Adrenal gland (tissue), 12 donors: ENCODE measurements around the gene WDR91. TPM values are rescaled to one million over a fixed set of nuclear protein-coding genes. Genes with fewer than 3 reads are reported as not detected.

Source experiments
- DNase-seq, 7 donors: peaks; one replicate each; pipeline ENCODE4 v3.0.0-alpha.2; 2019 to 2020
- H3K27ac ChIP-seq, 5 donors: fragments of 200-600 bp; sonication (generic) in 4 of 5; 1 replicate in 3 of 5; 2 replicates in 2 of 5; pipeline versions ENCODE4 v1.5.1 to v1.8.0; 2016 to 2020; ENCODE audit warnings: mild to moderate bottlenecking in 1 of 5
- H3K27me3 ChIP-seq: fragments of 200-600 bp; 2 replicates; pipeline ENCODE4 v1.8.0; 2021
- H3K36me3 ChIP-seq, 2 donors: fragments of 200-600 bp; replicated peaks in 1 of 2; 1 replicate in 1 of 2; 2 replicates in 1 of 2; pipeline versions ENCODE4 v1.5.1 to v1.8.0; 2018 to 2022
- H3K4me1 ChIP-seq, 2 donors: fragments of 200-600 bp; replicated peaks in 1 of 2; 1 replicate in 1 of 2; 2 replicates in 1 of 2; pipeline versions ENCODE4 v1.5.1 to v1.8.0; 2018 to 2021
- H3K4me3 ChIP-seq, 4 donors: fragments of 200-600 bp; sonication (generic) in 3 of 4; one replicate each; pipeline ENCODE4 v1.5.1; 2016 to 2018
- H3K9me3 ChIP-seq, 3 donors: fragments of 200-600 bp; sonication (generic) in 1 of 3; replicated peaks in 1 of 3; 1 replicate in 2 of 3; 2 replicates in 1 of 3; pipeline versions ENCODE4 v1.5.1 to v1.8.0; 2016 to 2021
- POLR2A ChIP-seq, 2 donors: fragments of 450-650 bp; IDR thresholded peaks; one replicate each; pipeline ENCODE4 v1.6.1; 2017; ENCODE audit warnings: antibody characterized with exemption in 2 of 2, mild to moderate bottlenecking in 2 of 2, moderate library complexity in 1 of 2
- WGBS, 4 donors: extraction: QIAGEN DNeasy Blood & Tissue Kit in 2 of 4; methylation state at CpG; one replicate each; pipeline versions ENCODE4 v1.1.5 to v1.1.7; 2013 to 2017; 5-methylcytosine and 5-hydroxymethylcytosine counted together
- intact Hi-C, 2 donors: fragments of 100-400 bp; cut with DNase I; formaldehyde crosslinking; loops; one replicate each; pipeline versions ENCODE4 v1.14.1 to v1.15.0; 2022 to 2023
- polyA plus RNA-seq, 3 donors: library from polyadenylated mRNA; stranded (reverse); fragments of 200-250 nt in 2 of 3; fragments of 350-450 nt in 1 of 3; fragmentation: Illumina TruSeq in 1 of 3; extraction: RNeasy Lipid Tissue Mini Kit (QIAGEN cat#74804) in 1 of 3; gene quantifications; one replicate each; pipeline ENCODE4 v1.2.3, GENCODE V29; 2013 to 2014
- total RNA-seq, 9 donors: library from RNA; depleted of rRNA in 4 of 9; stranded (reverse); fragments of >200 nt in 4 of 9; fragments of 120-200 nt in 1 of 9; fragmentation: NEBNext Ultra II Directional in 1 of 9; extraction: Animal tissue kit (Norgen Biotek cat#: 25700) in 1 of 9; gene quantifications; one replicate each; pipeline versions ENCODE4 v1.1.0 to v1.2.4, GENCODE V29; 2013 to 2023
- TF ChIP-seq, protein P1 (sequence below), 6 experiments: fragments of 450-650 bp in 4 of 6; fragments of 200-600 bp in 2 of 6; sonication (generic) in 1 of 6; IDR thresholded peaks; 1 replicate in 5 of 6; 2 replicates in 1 of 6; pipeline versions ENCODE4 v1.5.1 to v1.8.0; 2016 to 2021; ENCODE audit warnings: antibody characterized with exemption in 6 of 6, mild to moderate bottlenecking in 2 of 6, moderate library complexity in 1 of 6
- donor health status: healthy with polysubstance abuse.
- donor health status: Bipolar disorder and iron deficiency.
- donor health status: DM: yes; HTN: yes; CAD: no.
- donor health status: DM: no; HTN: no; CAD: no.
- donor health status: DM: no; HTN: no; CAD: no.
- donor health status: DM: yes; HTN: yes; CAD: no.

The WDR91 gene
- total and polyA plus RNA-seq, 12 donors = 6.8 to 29.6 (median 15.5) TPM

DNA sequence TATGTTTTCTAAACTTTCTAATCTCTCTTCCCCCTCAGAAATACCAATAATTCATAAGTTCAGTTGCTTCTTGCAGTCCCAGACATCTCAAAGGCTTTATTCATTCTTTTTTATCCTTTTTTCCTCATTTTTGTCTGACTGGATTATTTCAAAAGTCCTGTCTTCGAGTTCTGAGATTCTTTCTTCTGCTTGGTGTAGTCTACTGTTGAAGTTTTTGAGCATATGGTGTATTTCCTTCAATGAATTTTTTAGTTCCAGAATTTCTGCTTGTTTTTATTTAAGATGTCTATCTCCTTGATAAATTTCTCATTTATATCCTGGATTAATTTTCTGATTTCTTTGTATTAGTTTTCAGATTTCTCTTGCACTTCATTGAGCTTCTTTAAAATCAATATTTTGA lies 55.0 kb downstream of the WDR91 start:
- Histone ChIP-seq H3K27me3 (no peaks in the 10 kb centered on the region), H3K36me3 (no peaks in the 10 kb centered on the region), H3K4me1 (peaks cover 23 to 33% of the 10 kb centered on the region in 2 donors), H3K9me3 (peaks cover 0 to 10% (median 0%) of the 10 kb centered on the region in 3 donors), H3K27ac (no peak overlapping the region), H3K4me3 (no peak overlapping the region)
- no peak for TF ChIP-seq POLR2A (IDR thresholded peaks at IDR 0.05)
- TF ChIP-seq, protein P1, sequence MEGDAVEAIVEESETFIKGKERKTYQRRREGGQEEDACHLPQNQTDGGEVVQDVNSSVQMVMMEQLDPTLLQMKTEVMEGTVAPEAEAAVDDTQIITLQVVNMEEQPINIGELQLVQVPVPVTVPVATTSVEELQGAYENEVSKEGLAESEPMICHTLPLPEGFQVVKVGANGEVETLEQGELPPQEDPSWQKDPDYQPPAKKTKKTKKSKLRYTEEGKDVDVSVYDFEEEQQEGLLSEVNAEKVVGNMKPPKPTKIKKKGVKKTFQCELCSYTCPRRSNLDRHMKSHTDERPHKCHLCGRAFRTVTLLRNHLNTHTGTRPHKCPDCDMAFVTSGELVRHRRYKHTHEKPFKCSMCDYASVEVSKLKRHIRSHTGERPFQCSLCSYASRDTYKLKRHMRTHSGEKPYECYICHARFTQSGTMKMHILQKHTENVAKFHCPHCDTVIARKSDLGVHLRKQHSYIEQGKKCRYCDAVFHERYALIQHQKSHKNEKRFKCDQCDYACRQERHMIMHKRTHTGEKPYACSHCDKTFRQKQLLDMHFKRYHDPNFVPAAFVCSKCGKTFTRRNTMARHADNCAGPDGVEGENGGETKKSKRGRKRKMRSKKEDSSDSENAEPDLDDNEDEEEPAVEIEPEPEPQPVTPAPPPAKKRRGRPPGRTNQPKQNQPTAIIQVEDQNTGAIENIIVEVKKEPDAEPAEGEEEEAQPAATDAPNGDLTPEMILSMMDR (IDR thresholded peaks at IDR 0.05) = no peak
- WGBS, 4 donors = 81 to 94% (median 92%) methylated on average over 1 of the region's 1 CpG
- intact Hi-C loops = no loop called here
- DNase-seq = no peak

DNA sequence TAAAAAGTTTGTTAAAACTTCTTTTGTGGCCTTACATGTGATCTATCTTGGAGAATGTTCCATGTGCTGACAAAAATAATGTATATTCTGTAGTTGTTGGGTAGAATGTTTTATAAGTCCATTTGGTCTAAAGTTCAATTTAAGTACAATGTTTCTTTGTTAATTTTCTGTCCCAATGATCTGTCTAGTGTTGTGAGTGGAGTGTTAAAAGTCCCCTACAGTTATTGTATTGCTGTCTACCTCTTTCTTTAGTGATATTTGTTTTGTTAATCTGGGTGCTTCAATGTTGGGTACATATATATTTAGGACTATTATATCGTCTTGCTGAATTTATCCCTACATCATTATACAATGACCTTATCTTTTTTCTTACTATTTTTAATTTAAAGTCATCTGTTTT lies 56.6 kb downstream of the WDR91 start:
- Histone ChIP-seq H3K36me3 (no peaks in the 10 kb centered on the region), H3K4me1 (peaks cover 12 to 32% of the 10 kb centered on the region in 2 donors), H3K27me3 (no peaks in the 10 kb centered on the region), H3K27ac (no peak overlapping the region), H3K4me3 (no peak overlapping the region), H3K9me3 (peaks cover 0 to 10% (median 0%) of the 10 kb centered on the region in 3 donors)
- no peak for DNase-seq
- WGBS, 4 donors = 94 to 97% (median 95%) methylated on average over 1 of the region's 1 CpG
- TF ChIP-seq, protein P1 (IDR thresholded peaks at IDR 0.05) = no peak
- intact Hi-C loops = no loop called here

DNA sequence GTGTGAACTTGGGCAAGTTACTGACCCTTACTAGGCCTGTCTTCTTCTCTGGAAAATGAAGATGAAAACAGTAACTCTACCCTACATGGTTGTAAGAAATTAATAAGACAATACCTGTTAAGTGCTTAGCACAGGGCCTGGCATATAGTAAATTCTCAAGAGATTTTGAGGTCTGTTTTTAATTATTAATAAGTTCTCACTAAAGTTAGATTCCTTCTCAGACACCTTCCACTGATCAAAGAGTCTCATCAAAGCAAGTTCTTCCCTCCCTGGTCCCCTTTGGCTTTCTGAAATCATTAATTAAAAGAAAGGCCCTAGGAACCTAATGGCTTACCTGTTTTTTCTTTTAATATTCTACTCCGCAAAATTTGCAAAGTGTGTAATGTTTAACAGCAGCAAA lies 58.9 kb downstream of the WDR91 start:
- Histone ChIP-seq H3K27me3 (no peaks in the 10 kb centered on the region), H3K4me1 (peaks cover 20 to 35% of the 10 kb centered on the region in 2 donors), H3K36me3 (no peaks in the 10 kb centered on the region), H3K4me3 (no peak overlapping the region), H3K9me3 (peaks cover 0 to 10% (median 0%) of the 10 kb centered on the region in 3 donors), H3K27ac (no peak overlapping the region)
- intact Hi-C loops = no loop called here
- TF ChIP-seq, protein P1 (IDR thresholded peaks at IDR 0.05) = no peak
- no peak for TF ChIP-seq POLR2A (IDR thresholded peaks at IDR 0.05)
- no peak for DNase-seq
- 53 to 100% (median 94%) methylated on average over 1 of the region's 1 CpG for WGBS, 4 donors

DNA sequence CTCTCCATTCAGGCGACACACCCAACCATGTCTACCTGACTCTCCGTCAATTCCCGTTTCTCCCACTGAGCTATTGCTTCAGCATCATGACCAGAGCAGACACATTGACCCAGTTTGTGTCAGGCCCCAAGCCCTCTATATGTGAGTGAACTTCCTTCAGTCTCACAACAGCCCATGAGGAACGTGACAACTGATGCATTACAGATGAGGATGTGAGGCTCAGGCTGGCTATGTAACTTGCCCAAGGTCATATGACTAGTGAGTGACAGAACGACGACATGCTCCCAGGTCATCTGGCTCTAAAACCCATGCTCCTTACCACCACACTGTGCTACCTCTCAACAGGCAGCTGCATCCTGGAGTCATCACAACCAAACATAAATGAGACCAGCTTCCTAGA lies 59.8 kb downstream of the WDR91 start:
- Histone ChIP-seq H3K4me3 (no peak overlapping the region), H3K36me3 (no peaks in the 10 kb centered on the region), H3K4me1 (peaks cover 29 to 44% of the 10 kb centered on the region in 2 donors), H3K27me3 (no peaks in the 10 kb centered on the region), H3K27ac (peak overlapping the region in 1 of 5 donors; percentile 56), H3K9me3 (peaks cover 0 to 9% (median 0%) of the 10 kb centered on the region in 3 donors)
- WGBS, 4 donors = 47 to 74% (median 51%) methylated on average over 4 to 6 of the region's 6 CpGs
- intact Hi-C loops = no loop called here
- peak in 2 of 7 donors; percentile 24 to 61 for DNase-seq
- TF ChIP-seq POLR2A (IDR thresholded peaks at IDR 0.05) = no peak
- TF ChIP-seq, protein P1 (IDR thresholded peaks at IDR 0.05) = no peak
